ENCODE data around the gene ACTMAP.

ACTMAP gene

GRCh38 chr19:40742886-40743285, 7.4 kb downstream of the ACTMAP start:
- no peaks in the 10 kb centered on the region for H3K36me3 ChIP-seq (ENCODE audit: insufficient read depth, low read length)
- no peak overlapping the region for H2AFZ ChIP-seq (ENCODE audit: low read length)

DNA sequence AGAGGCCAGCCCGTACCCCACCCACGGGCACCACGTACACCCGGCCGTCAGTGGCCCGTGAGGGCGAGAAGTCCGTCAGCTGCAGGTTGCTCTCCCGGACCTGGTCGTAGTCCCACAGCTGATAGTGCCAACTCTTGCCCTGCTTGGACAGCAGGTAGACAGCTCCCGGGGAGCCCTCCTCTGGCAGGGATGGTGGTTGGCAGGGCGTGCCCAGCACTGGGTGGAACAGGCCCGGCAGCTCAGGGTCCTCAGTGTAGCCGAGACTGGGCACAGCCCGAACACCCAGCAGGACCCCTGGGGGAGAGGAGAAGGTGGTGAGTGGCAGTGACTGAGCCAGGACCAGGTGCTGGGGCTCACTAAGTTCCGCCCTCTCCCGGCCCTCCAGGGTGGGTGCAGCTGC, 7.8 kb downstream of the ACTMAP start:
- Histone ChIP-seq H3K4me2 (ENCODE audit: low read depth, low read length, poor library complexity, severe bottlenecking) (no peak overlapping the region), H3K36me3 (ENCODE audit: insufficient read depth, low read length) (no peaks in the 10 kb centered on the region), H3K4me3 (ENCODE audit: low read length, poor library complexity, severe bottlenecking) (no peak overlapping the region), H3K9me3 (ENCODE audit: insufficient read depth, low read depth, low read length) (no peaks in the 10 kb centered on the region), H2AFZ (ENCODE audit: low read length) (no peak overlapping the region), H3K9ac (ENCODE audit: low read depth, low read length, poor library complexity, severe bottlenecking) (no peak overlapping the region), H3K27me3 (ENCODE audit: insufficient read depth, low read length, poor library complexity, severe bottlenecking) (no peaks in the 10 kb centered on the region), H3F3A (ENCODE audit: low read depth) (no peaks in the 10 kb centered on the region), H3K4me1 (ENCODE audit: insufficient read depth, low read length, poor library complexity, severe bottlenecking) (no peaks in the 10 kb centered on the region), H4K20me1 (ENCODE audit: insufficient read depth, low read length, poor library complexity, severe bottlenecking) (no peaks in the 10 kb centered on the region), H3K79me2 (ENCODE audit: insufficient read depth, low read length) (peaks cover under 1% of the 10 kb centered on the region; the same call in 1 of the 2 replicates), H3K9me2 (replicated peaks; ENCODE audit: low read depth, low read length) (no peaks in the 10 kb centered on the region)
- no peak for TF ChIP-seq EZH2phosphoT487 (IDR thresholded peaks at IDR 0.05; ENCODE audit: borderline replicate concordance)

More at GRCh38 chr19:40742886-40743285, 7.4 kb downstream of the ACTMAP start:
- TF ChIP-seq CTCF (conservative IDR thresholded peaks at IDR 0.05; ENCODE audit: low read length) (no peak), EZH2phosphoT487 (IDR thresholded peaks at IDR 0.05; ENCODE audit: borderline replicate concordance) (no peak)
- Histone ChIP-seq H3K4me3 (ENCODE audit: low read length, poor library complexity, severe bottlenecking) (no peak overlapping the region), H3K27me3 (ENCODE audit: insufficient read depth, low read length, poor library complexity, severe bottlenecking) (no peaks in the 10 kb centered on the region), H3K79me2 (ENCODE audit: insufficient read depth, low read length) (peaks cover 5% of the 10 kb centered on the region), H3F3A (ENCODE audit: low read depth) (no peaks in the 10 kb centered on the region), H3K9me3 (ENCODE audit: insufficient read depth, low read depth, low read length) (no peaks in the 10 kb centered on the region), H3K9ac (ENCODE audit: low read depth, low read length, poor library complexity, severe bottlenecking) (no peak overlapping the region), H3K4me1 (ENCODE audit: insufficient read depth, low read length, poor library complexity, severe bottlenecking) (peaks cover 4% of the 10 kb centered on the region), H3K4me2 (ENCODE audit: low read depth, low read length, poor library complexity, severe bottlenecking) (no peak overlapping the region), H4K20me1 (ENCODE audit: insufficient read depth, low read length, poor library complexity, severe bottlenecking) (no peaks in the 10 kb centered on the region), H3K9me2 (replicated peaks; ENCODE audit: low read depth, low read length) (no peaks in the 10 kb centered on the region)

DNA sequence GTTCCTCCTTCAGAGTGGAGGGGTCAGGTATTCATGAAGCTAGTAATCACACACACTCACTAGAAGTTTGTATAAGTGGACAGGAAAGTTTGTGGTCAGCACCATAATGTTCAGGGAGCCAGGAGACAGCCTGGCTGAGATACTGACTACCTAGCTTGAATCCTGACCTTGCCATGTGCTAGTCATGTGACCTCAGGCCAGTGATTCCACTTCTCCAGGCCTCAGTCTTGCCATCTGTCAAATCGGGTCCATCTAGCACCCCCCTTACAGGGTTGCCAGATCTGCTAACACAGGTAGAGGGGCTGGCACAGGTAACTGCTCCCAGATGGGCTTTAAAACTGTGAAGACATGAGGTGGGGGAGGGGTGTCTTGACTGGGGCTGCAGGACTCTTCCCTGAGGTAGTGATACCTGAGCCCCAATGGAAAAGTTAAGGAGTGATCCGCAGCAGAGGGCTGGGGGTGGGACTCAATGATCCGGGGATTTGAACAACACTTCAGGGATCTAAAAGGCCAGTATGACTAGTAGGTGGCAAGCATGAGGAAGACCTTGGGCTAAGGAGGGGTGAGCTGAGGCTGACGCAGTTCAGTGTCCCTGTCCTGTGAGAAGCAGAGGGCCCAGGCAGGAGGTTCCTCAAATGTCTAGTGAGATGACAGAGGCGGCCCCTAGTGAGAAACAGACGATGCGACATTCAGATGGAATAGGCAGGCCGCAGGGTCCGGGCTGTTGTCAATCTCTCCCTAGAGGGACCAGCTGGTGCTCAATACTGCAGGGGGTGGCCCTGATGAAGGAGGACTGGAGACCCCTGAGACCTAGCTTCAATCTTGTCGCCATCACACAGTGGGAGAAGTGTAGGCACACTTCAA, 8.5 kb downstream of the ACTMAP start:
- H3K9ac ChIP-seq (ENCODE audit: low read depth, low read length, poor library complexity, severe bottlenecking): no peak overlapping the region
- no peak overlapping the region for H2AFZ ChIP-seq (ENCODE audit: low read length)
- H3K4me1 ChIP-seq (ENCODE audit: insufficient read depth, low read length, poor library complexity, severe bottlenecking): no peaks in the 10 kb centered on the region
- no peaks in the 10 kb centered on the region for H3K36me3 ChIP-seq (ENCODE audit: insufficient read depth, low read length)
- no peaks in the 10 kb centered on the region for H3K27me3 ChIP-seq (ENCODE audit: insufficient read depth, low read length, poor library complexity, severe bottlenecking)
- H4K20me1 ChIP-seq (ENCODE audit: insufficient read depth, low read length, poor library complexity, severe bottlenecking): no peaks in the 10 kb centered on the region
- no peaks in the 10 kb centered on the region for H3K79me2 ChIP-seq (ENCODE audit: insufficient read depth, low read length)
- no peak overlapping the region for H3K4me3 ChIP-seq (ENCODE audit: low read length, poor library complexity, severe bottlenecking)
- no peaks in the 10 kb centered on the region for H3K9me3 ChIP-seq (ENCODE audit: insufficient read depth, low read depth, low read length)
- no peaks in the 10 kb centered on the region for H3K9me2 ChIP-seq (replicated peaks; ENCODE audit: low read depth, low read length)
- no peaks in the 10 kb centered on the region for H3F3A ChIP-seq (ENCODE audit: low read depth)
- TF ChIP-seq CTCF (conservative IDR thresholded peaks at IDR 0.05; ENCODE audit: low read length): no peak
- no peak for TF ChIP-seq EZH2phosphoT487 (IDR thresholded peaks at IDR 0.05; ENCODE audit: borderline replicate concordance)
- no peak overlapping the region for H3K4me2 ChIP-seq (ENCODE audit: low read depth, low read length, poor library complexity, severe bottlenecking)

Data from Loucy (cell line).